ENCODE data around the gene RIOX2.

Gene RIOX2

DNA sequence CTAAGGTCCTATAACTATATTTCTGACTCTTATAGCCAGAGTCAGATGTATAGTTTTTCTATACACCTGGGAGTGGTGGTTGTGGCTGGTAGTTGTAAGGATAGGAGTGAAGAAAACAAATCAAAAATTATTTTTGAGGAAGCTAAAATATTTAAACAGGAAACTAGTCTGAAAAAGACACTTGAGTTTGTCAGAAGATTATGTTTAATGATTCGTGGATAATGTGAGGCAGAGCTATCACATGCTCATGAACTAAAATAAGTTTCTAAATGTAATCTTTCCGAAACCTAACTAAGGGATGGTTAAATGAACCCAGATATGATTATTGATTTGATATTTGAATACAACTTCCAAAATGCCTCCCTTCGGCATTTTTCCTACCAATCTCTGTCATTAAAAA lies 32.5 kb upstream of the RIOX2 start:
- TF ChIP-seq, protein P1, sequence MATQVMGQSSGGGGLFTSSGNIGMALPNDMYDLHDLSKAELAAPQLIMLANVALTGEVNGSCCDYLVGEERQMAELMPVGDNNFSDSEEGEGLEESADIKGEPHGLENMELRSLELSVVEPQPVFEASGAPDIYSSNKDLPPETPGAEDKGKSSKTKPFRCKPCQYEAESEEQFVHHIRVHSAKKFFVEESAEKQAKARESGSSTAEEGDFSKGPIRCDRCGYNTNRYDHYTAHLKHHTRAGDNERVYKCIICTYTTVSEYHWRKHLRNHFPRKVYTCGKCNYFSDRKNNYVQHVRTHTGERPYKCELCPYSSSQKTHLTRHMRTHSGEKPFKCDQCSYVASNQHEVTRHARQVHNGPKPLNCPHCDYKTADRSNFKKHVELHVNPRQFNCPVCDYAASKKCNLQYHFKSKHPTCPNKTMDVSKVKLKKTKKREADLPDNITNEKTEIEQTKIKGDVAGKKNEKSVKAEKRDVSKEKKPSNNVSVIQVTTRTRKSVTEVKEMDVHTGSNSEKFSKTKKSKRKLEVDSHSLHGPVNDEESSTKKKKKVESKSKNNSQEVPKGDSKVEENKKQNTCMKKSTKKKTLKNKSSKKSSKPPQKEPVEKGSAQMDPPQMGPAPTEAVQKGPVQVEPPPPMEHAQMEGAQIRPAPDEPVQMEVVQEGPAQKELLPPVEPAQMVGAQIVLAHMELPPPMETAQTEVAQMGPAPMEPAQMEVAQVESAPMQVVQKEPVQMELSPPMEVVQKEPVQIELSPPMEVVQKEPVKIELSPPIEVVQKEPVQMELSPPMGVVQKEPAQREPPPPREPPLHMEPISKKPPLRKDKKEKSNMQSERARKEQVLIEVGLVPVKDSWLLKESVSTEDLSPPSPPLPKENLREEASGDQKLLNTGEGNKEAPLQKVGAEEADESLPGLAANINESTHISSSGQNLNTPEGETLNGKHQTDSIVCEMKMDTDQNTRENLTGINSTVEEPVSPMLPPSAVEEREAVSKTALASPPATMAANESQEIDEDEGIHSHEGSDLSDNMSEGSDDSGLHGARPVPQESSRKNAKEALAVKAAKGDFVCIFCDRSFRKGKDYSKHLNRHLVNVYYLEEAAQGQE (IDR thresholded peaks at IDR 0.05; ENCODE audit: insufficient read depth in 1 of 2, low read depth in 2 of 2, low read length in 2 of 2), result no peak
- TF ChIP-seq SIN3A (IDR thresholded peaks at IDR 0.05; ENCODE audit: borderline replicate concordance, insufficient read depth, low read length) (no peak), FOXP2 (optimal IDR thresholded peaks at IDR 0.05; ENCODE audit: borderline replicate concordance, extremely low read depth, extremely low read length, insufficient read depth) (no peak), POLR2AphosphoS5 (IDR thresholded peaks at IDR 0.05; ENCODE audit: low read depth, low read length) (no peak), TAF1 (IDR thresholded peaks at IDR 0.05; ENCODE audit: borderline replicate concordance, insufficient read depth, low read length) (no peak)

DNA sequence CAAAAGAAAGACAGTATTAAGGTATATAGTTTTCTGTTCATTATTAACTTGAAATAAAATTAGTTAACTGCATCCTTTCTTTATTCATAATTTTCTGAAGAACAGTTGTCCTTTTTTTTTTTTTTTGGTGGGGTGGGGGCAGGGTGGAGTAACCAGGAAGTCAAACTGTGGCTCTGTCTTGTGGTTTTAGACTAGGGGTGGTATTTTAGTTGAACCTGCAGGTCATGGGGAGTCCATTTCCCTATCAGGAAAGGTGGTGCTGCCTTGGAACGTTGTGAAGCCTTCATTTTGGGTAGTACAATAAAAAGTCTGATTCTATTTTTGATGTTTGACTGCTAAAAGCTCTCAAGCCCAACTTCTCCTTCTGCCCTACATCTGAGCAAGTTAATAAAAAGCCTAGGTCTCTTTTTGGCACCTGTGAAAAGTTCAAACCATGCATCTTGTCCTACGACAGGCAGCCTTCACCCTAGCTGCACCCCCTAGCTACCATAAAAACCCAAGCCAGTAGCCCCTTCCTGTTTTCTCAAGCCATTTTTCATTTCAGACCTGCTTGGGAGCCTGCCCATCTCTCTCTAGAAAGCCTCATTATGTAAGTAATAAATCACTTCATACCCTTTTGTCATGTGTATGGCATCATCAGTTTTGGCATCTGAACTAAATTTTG lies 31.2 kb upstream of the RIOX2 start:
- no peak for TF ChIP-seq FOXP2 (optimal IDR thresholded peaks at IDR 0.05; ENCODE audit: borderline replicate concordance, extremely low read depth, extremely low read length, insufficient read depth)
- no peak for TF ChIP-seq TAF1 (IDR thresholded peaks at IDR 0.05; ENCODE audit: borderline replicate concordance, insufficient read depth, low read length)
- TF ChIP-seq POLR2AphosphoS5 (IDR thresholded peaks at IDR 0.05; ENCODE audit: low read depth, low read length), result no peak
- TF ChIP-seq SIN3A (IDR thresholded peaks at IDR 0.05; ENCODE audit: borderline replicate concordance, insufficient read depth, low read length), result no peak
- TF ChIP-seq, protein P1 (IDR thresholded peaks at IDR 0.05; ENCODE audit: insufficient read depth in 1 of 2, low read depth in 2 of 2, low read length in 2 of 2), result no peak

DNA sequence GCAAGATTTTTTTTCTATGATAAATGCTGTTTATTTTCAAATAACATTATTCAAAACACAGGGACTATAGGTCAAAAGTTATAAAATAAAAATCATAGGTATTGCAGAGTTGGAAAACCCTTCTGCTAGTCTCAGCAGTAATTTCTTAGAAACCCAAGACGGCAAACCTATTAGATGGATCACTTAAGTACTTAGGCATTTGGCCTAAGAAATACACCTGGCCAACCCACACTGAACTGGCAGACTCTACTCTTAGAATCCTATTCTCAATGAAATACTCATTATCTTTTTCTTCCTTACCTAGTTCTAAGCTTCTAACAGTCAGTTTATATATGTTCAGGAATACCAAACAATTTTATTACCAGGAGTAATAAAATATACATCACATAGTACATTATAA lies 30.5 kb upstream of the RIOX2 start:
- TF ChIP-seq SIN3A (IDR thresholded peaks at IDR 0.05; ENCODE audit: borderline replicate concordance, insufficient read depth, low read length) (no peak), POLR2AphosphoS5 (IDR thresholded peaks at IDR 0.05; ENCODE audit: low read depth, low read length) (no peak), FOXP2 (optimal IDR thresholded peaks at IDR 0.05; ENCODE audit: borderline replicate concordance, extremely low read depth, extremely low read length, insufficient read depth) (no peak), TAF1 (IDR thresholded peaks at IDR 0.05; ENCODE audit: borderline replicate concordance, insufficient read depth, low read length) (no peak)
- TF ChIP-seq, protein P1 (IDR thresholded peaks at IDR 0.05; ENCODE audit: insufficient read depth in 1 of 2, low read depth in 2 of 2, low read length in 2 of 2), result no peak

DNA sequence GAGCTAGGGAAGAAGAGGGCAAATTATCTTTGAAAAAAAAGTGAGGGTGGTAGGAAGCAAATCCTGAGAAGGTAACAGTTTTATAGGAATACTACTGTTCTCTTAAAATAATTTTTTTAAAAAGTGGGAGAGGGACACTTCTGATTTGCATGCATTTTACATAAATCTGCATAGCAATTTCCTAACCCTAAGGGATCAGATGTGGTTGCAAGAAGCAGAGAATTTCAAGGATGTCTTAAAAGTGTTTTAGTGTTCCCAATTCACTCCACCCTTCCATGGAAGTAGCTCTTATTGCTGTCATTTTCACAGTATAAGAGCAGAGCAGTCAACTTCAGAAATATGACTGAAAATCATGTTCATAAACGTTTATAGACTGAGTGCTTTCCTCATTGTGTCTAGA lies 27.8 kb upstream of the RIOX2 start:
- TF ChIP-seq, protein P1 (IDR thresholded peaks at IDR 0.05; ENCODE audit: insufficient read depth in 1 of 2, low read depth in 2 of 2, low read length in 2 of 2), result no peak
- TF ChIP-seq SIN3A (IDR thresholded peaks at IDR 0.05; ENCODE audit: borderline replicate concordance, insufficient read depth, low read length), result no peak
- no peak for TF ChIP-seq POLR2AphosphoS5 (IDR thresholded peaks at IDR 0.05; ENCODE audit: low read depth, low read length)
- no peak for TF ChIP-seq TAF1 (IDR thresholded peaks at IDR 0.05; ENCODE audit: borderline replicate concordance, insufficient read depth, low read length)
- TF ChIP-seq FOXP2 (optimal IDR thresholded peaks at IDR 0.05; ENCODE audit: borderline replicate concordance, extremely low read depth, extremely low read length, insufficient read depth), result no peak

Measured in PFSK-1 (cell line).